ENCODE results near the gene MTG2. TPM values are rescaled to one million over a fixed set of nuclear protein-coding genes. Genes with fewer than 3 reads are reported as not detected.
A peak's percentile ranks its signal among the peaks of the same experiment; 100 is the strongest.

The MTG2 gene
- total RNA-seq, 4 donors from 2014 or later = 19.3 to 32.5 (median 26.3) TPM

DNA sequence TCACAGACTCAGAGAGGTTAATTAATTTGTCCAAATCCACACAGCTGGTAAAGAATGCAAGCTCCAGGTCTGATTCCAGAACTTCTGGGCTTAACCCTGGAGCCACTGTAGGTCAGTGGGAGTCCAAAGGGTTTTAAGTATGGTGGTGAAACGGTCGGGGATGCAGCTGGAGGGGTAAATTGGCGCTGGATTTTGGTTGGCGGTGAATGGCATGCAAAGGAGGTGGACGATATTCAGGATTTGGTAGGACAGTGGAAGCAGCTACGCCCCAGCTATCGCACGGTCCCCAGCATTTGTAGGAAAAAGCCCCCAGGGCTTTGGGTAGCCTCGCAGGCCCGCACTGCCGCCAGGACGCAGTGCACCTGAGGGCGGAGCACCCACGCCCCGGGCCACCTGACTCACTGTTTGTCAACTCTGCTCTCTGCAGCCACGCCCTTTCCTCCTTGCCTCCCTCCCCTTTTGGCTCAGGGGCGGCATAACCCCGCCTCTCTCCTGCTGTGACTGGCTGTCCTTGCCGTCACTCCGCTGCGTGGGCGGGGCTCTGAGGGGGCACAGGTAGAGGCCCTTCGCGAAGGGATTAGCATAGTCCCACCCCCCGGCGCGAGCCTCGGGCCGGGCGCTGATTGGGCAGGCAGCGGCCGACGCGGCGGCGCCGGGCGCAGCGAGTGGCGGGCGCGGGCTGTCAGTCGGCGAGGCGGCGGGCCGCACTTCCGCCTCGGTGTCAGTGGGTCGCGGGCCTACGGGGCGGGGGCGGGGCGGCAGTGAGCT is 55.2 kb downstream of the MTG2 start, which contains the start of gene OSBPL2:
Gene OSBPL2 (plus strand): TSS at position 721 of the 768 bp plus-strand sequence. CDS start 17,664 bp downstream, outside the sequence.
- ATAC-seq (ENCODE audit: low FRiP score) = peak; percentile 99
- TF ChIP-seq CTCF (IDR thresholded peaks at IDR 0.05) = no peak
- peak; percentile 99 for DNase-seq (ENCODE audit: low spot score)

DNA sequence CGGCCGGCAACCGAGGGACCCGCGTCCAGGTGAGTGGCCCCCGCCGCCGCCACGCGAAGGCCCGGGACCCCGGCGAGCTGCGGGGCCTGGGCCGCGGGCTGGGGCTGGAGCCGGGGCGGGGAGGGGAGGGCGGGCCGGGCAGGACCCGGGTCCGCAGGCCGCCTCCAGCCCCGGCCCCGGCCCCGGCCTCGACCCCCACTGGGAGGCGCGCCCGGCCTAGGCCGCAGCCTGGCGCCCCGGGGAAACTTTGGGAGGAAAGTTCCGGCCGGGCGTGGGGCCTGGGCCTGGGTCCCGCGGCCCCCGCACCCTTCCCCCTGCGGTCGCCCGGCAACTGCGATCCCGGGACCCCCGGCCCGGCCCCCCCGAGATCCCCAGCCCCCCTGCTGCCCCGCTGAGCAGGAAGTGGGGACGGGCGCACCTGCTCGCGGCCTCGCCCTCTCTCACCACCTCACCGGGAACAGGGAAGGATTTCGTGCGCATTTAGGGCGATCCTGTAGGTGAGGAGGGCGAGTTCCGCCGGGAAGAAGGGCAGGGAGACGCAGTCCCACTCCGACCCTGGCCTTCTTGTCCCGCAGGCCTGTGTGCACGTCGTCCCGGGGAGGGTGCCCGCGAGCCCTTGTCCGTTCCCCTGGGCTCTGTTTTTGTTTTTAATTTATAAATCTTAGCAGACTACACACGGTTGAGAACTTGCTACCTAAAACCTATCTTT is 55.9 kb downstream of the MTG2 start:
- no peak for TF ChIP-seq CTCF (IDR thresholded peaks at IDR 0.05)
- no peak for ATAC-seq (ENCODE audit: low FRiP score)
- no peak for DNase-seq (ENCODE audit: low spot score)

DNA sequence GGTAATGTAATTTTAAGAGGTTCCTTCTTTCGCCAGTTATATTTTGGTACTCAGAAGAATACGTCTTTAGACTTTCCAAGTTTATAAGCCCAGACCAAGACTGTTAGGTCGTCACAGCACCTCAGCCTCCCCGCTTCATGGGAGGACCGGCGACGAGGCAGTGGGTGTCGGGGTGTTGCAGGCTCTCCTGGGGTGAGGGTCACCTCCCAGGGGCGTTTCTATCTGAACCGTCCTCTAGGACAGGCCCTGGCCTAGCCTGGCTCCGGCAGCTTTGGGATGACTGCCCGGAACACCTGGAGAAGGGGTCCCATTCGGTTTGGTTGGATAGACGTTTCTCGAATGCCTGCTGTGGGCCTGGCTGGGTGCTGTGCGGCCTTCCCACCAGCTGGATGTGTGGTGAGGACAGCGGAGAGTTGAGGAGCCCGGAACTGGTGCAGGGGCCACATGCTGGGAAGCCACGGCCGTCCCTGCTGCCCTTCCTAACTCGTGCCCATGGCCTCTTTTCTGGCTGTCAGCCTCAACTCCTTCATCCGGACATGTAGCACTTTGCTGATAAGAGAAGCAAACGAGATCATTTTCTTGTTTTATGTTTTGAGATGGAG is 56.6 kb downstream of the MTG2 start:
- no peak for TF ChIP-seq CTCF (IDR thresholded peaks at IDR 0.05)

DNA sequence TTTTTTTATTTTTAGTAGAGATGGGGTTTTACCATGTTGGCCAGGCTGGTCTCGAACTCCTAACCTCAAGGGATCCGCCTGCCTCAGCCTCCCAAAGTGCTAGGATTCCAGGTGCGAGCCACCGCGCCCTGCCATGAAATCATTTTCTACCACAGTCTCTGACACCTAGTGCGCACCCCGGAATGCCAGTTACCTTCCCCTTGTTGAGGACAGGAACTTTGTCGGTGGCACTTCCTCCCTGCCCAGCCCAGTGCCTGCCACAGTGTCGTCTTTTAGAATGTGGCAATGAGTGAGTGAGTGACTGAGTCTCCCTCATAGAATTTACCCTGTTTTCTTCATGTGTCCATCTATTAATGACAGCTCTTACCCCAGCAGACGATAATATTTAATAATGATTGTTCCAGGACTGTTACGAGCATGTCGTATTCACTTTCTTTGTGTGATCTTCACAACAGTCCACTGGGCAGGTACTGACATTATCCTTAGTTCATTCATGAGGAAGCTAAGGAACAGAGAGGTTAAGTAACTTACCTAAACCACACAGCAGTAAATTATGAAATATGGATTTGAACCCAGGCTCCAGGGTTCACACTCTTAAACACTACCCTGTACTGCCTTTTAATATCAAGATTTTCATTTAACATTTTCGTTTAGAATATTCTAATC is 57.3 kb downstream of the MTG2 start:
- no peak for TF ChIP-seq CTCF (IDR thresholded peaks at IDR 0.05)
- DNase-seq (ENCODE audit: low spot score) (no peak), ATAC-seq (ENCODE audit: low FRiP score) (no peak)

More for the DNA sequence above, 56.6 kb downstream of the MTG2 start:
- DNase-seq (ENCODE audit: low spot score) = no peak
- no peak for ATAC-seq (ENCODE audit: low FRiP score)

DNA sequence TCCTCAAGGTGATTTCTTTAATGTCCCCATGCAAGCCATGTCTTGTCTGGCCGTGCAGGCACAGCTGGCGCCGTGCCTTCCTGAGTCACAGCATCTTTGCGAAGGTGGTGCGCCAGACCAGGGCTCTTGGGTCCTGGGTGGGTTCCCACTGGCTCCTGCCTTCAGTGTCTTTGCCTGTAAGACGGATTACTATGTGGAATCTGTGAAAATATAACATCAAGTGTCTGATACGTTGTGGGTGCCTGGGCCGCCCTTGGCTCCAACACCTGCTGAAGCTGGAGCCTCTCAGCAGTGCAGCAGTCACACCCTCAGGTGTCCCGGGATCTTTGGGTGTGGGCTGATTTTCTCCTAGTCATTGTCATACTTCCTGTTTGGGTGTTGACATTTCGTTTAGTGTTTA is 58.7 kb downstream of the MTG2 start:
- no peak for TF ChIP-seq CTCF (IDR thresholded peaks at IDR 0.05)
- no peak for ATAC-seq (ENCODE audit: low FRiP score)

GRCh38 chr20:62242176-62242575 is 59.3 kb downstream of the MTG2 start:
- DNase-seq (ENCODE audit: low spot score) (no peak), ATAC-seq (ENCODE audit: low FRiP score) (no peak)
- TF ChIP-seq CTCF (IDR thresholded peaks at IDR 0.05) = no peak

More for the DNA sequence above, 58.7 kb downstream of the MTG2 start:
- no peak for DNase-seq (ENCODE audit: low spot score)

Measured in omental fat pad (tissue), 4 donors.